KMS-11 (cell line): ENCODE data around the gene FYCO1.

Source experiments
- H2AFZ ChIP-seq: fragments of 200-600 bp; sonication (generic); 2 replicates; pipeline ENCODE4 v1.6.1; 2016; ENCODE audit warnings: antibody characterized with exemption, mixed run types, low read depth
- H3K27ac ChIP-seq: fragments of 200-600 bp; sonication (generic); 2 replicates; pipeline ENCODE4 v1.6.1; 2016; ENCODE audit warnings: mild to moderate bottlenecking, mixed run types
- H3K27me3 ChIP-seq: fragments of 200-600 bp; sonication (generic); 2 replicates; pipeline ENCODE4 v1.6.1; 2017; ENCODE audit warnings: mild to moderate bottlenecking, low read depth, mixed run types, moderate library complexity; ENCODE audit not compliant: insufficient read depth
- H3K36me3 ChIP-seq: fragments of 200-600 bp; sonication (generic); 2 replicates; pipeline ENCODE4 v1.6.1; 2017; ENCODE audit warnings: mild to moderate bottlenecking, mixed run types; ENCODE audit not compliant: insufficient read depth
- H3K4me1 ChIP-seq: fragments of 200-600 bp; sonication (generic); 2 replicates; pipeline ENCODE4 v1.6.1; 2016; ENCODE audit warnings: mild to moderate bottlenecking, low read depth, mixed run types; ENCODE audit not compliant: poor library complexity, severe bottlenecking
- H3K4me2 ChIP-seq: fragments of 200-600 bp; sonication (generic); 2 replicates; pipeline ENCODE4 v1.7.0; 2016; ENCODE audit warnings: mild to moderate bottlenecking, mixed run types
- H3K4me3 ChIP-seq: fragments of 200-600 bp; sonication (generic); IDR thresholded peaks from 2 replicates; pipeline ENCODE4 v1.6.1; 2017; ENCODE audit warnings: low read depth, low read length, mixed read lengths; ENCODE audit not compliant: insufficient read depth
- H3K79me2 ChIP-seq: fragments of 200-600 bp; sonication (generic); 2 replicates; pipeline ENCODE4 v1.6.1; 2016; ENCODE audit warnings: low read depth, mixed run types; ENCODE audit not compliant: insufficient read depth
- H3K9ac ChIP-seq: fragments of 200-600 bp; sonication (generic); 2 replicates; pipeline ENCODE4 v1.6.1; 2016; ENCODE audit warnings: mild to moderate bottlenecking, mixed run types
- H4K20me1 ChIP-seq: fragments of 200-600 bp; sonication (generic); 2 replicates; pipeline ENCODE4 v1.6.1; 2016; ENCODE audit warnings: mild to moderate bottlenecking, mixed run types; ENCODE audit not compliant: insufficient read depth
- TF ChIP-seq, protein P1 (sequence below): fragments of 200-600 bp; sonication (generic); conservative IDR thresholded peaks from 2 replicates; pipeline ENCODE4 v1.6.1; 2017; ENCODE audit warnings: low read depth, mild to moderate bottlenecking, antibody characterized with exemption, low read length, moderate library complexity, mixed read lengths

Gene FYCO1

DNA sequence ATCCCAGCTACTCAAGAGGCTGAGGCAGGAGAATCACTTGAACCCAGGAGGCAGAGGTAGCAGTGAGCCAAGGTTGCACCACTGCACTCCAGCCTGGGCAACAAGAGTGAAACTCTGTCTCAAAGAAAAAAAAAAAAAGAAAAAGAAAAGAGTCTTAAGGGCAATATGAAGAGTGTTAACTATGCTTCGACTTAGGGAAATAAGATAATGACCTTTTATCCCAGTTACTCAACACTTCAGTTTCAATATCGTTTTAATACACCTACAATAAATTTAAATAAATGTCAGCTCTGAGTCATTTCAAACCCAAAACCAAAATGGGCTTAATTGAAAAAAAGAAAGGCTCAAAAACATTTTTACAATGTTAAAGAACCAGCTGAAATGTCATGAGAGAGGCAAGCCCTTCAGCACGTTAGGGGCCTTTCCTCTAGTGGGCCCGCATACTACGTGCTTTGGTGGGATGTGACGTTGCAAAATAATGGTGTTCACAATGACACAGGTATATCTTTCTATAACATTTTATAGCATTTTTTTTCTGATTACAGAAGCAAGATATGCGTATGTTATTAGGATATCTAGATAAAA, 15.3 kb downstream of the FYCO1 start:
- Histone ChIP-seq H3K4me1 (peaks cover 6% of the 10 kb centered on the region), H3K4me3 (no peak overlapping the region), H4K20me1 (no peaks in the 10 kb centered on the region), H3K4me2 (no peak overlapping the region), H2AFZ (no peak overlapping the region), H3K27me3 (no peaks in the 10 kb centered on the region), H3K27ac (no peak overlapping the region), H3K36me3 (no peaks in the 10 kb centered on the region), H3K79me2 (no peaks in the 10 kb centered on the region), H3K9ac (no peak overlapping the region)
- TF ChIP-seq, protein P1, sequence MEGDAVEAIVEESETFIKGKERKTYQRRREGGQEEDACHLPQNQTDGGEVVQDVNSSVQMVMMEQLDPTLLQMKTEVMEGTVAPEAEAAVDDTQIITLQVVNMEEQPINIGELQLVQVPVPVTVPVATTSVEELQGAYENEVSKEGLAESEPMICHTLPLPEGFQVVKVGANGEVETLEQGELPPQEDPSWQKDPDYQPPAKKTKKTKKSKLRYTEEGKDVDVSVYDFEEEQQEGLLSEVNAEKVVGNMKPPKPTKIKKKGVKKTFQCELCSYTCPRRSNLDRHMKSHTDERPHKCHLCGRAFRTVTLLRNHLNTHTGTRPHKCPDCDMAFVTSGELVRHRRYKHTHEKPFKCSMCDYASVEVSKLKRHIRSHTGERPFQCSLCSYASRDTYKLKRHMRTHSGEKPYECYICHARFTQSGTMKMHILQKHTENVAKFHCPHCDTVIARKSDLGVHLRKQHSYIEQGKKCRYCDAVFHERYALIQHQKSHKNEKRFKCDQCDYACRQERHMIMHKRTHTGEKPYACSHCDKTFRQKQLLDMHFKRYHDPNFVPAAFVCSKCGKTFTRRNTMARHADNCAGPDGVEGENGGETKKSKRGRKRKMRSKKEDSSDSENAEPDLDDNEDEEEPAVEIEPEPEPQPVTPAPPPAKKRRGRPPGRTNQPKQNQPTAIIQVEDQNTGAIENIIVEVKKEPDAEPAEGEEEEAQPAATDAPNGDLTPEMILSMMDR, result no peak

- no peak overlapping the region for H3K9ac ChIP-seq
- TF ChIP-seq, protein P1, result no peak
- no peaks in the 10 kb centered on the region for H4K20me1 ChIP-seq
- H3K27ac ChIP-seq, result no peak overlapping the region
- no peaks in the 10 kb centered on the region for H3K36me3 ChIP-seq
- H3K4me3 ChIP-seq, result no peak overlapping the region
- H3K4me2 ChIP-seq, result no peak overlapping the region
- no peaks in the 10 kb centered on the region for H3K79me2 ChIP-seq
- H3K27me3 ChIP-seq, result no peaks in the 10 kb centered on the region
- peaks cover 6% of the 10 kb centered on the region for H3K4me1 ChIP-seq
- no peak overlapping the region for H2AFZ ChIP-seq
These were observed 16.2 kb downstream of the FYCO1 start for GRCh38 chr3:45979378-45979777.

- H3K9ac ChIP-seq, result no peak overlapping the region
- H3K79me2 ChIP-seq, result no peaks in the 10 kb centered on the region
- TF ChIP-seq, protein P1, result no peak
- H4K20me1 ChIP-seq, result no peaks in the 10 kb centered on the region
- H2AFZ ChIP-seq, result no peak overlapping the region
- no peak overlapping the region for H3K27ac ChIP-seq
- no peaks in the 10 kb centered on the region for H3K36me3 ChIP-seq
- H3K4me2 ChIP-seq, result no peak overlapping the region
- peaks cover 6% of the 10 kb centered on the region for H3K4me1 ChIP-seq
- H3K27me3 ChIP-seq, result no peaks in the 10 kb centered on the region
- H3K4me3 ChIP-seq, result no peak overlapping the region
These were observed 17.4 kb downstream of the FYCO1 start for GRCh38 chr3:45978006-45978761.

GRCh38 chr3:45976191-45977091, 19.2 kb downstream of the FYCO1 start:
- Histone ChIP-seq H3K4me3 (no peak overlapping the region), H2AFZ (no peak overlapping the region), H3K27ac (no peak overlapping the region), H4K20me1 (no peaks in the 10 kb centered on the region), H3K36me3 (no peaks in the 10 kb centered on the region), H3K4me2 (no peak overlapping the region), H3K27me3 (no peaks in the 10 kb centered on the region), H3K4me1 (peaks cover 18% of the 10 kb centered on the region), H3K79me2 (no peaks in the 10 kb centered on the region), H3K9ac (no peak overlapping the region)
- TF ChIP-seq, protein P1, result no peak
